Smooth muscle cell (in vitro differentiated cells): Measurements from ENCODE around the gene KLHL30. TPM values are rescaled to one million over a fixed set of nuclear protein-coding genes. Genes with fewer than 3 reads are reported as not detected.

Experiments used
- DNase-seq: peaks from one replicate; lab custom pipeline; 2025; ENCODE audit not compliant: unreplicated experiment; lab: John Stamatoyannopoulos, UW
- H2AFZ ChIP-seq: fragments of 200-600 bp; sonication (generic); 2 replicates; pipeline ENCODE4 v1.6.0; 2016; ENCODE audit warnings: antibody characterized with exemption, low read depth, mild to moderate bottlenecking
- H3F3A ChIP-seq: fragments of 200-600 bp; sonication (generic); 2 replicates; pipeline ENCODE4 v1.6.0; 2017; ENCODE audit warnings: antibody characterized with exemption, low read depth
- H3K27ac ChIP-seq: fragments of 200-600 bp; sonication (generic); 2 replicates; pipeline ENCODE4 v1.5.1; 2016; ENCODE audit warnings: low read depth, mild to moderate bottlenecking
- H3K27me3 ChIP-seq: fragments of 200-600 bp; sonication (generic); 2 replicates; pipeline ENCODE4 v1.6.1; 2016; ENCODE audit warnings: low read depth, mild to moderate bottlenecking
- H3K36me3 ChIP-seq: fragments of 200-600 bp; sonication (generic); 2 replicates; pipeline ENCODE4 v1.5.1; 2016; ENCODE audit warnings: low read depth
- H3K4me1 ChIP-seq: fragments of 200-600 bp; sonication (generic); 2 replicates; pipeline ENCODE4 v1.5.1; 2016; ENCODE audit warnings: low read depth
- H3K4me2 ChIP-seq: fragments of 200-600 bp; sonication (generic); 2 replicates; pipeline ENCODE4 v1.6.0; 2016; ENCODE audit warnings: mild to moderate bottlenecking
- H3K4me3 ChIP-seq: fragments of 200-600 bp; sonication (generic); 2 replicates; pipeline ENCODE4 v1.5.1; 2016; ENCODE audit warnings: mild to moderate bottlenecking
- H3K79me2 ChIP-seq: fragments of 200-600 bp; sonication (generic); 2 replicates; pipeline ENCODE4 v1.6.0; 2016; ENCODE audit warnings: low read depth, mild to moderate bottlenecking
- H3K9ac ChIP-seq: fragments of 200-600 bp; sonication (generic); 2 replicates; pipeline ENCODE4 v1.6.0; 2016; ENCODE audit warnings: low read depth
- H3K9me3 ChIP-seq: fragments of 200-600 bp; sonication (generic); replicated peaks from 2 replicates; pipeline ENCODE4 v1.5.1; 2016; ENCODE audit warnings: low read depth
- H4K20me1 ChIP-seq: fragments of 200-600 bp; sonication (generic); 2 replicates; pipeline ENCODE4 v1.6.0; 2016; ENCODE audit warnings: low read depth
- WGBS: methylation state at CpG from one replicate; pipeline ENCODE4 v1.1.7; 2016; ENCODE audit warnings: low lambda C conversion rate; 5-methylcytosine and 5-hydroxymethylcytosine counted together
- polyA plus RNA-seq: library from polyadenylated mRNA; unstranded; fragments of >200 nt; fragmentation: Nextera tagmentation; extraction: Ambion mirVana; gene quantifications from 2 replicates; pipeline ENCODE4 v1.2.1, GENCODE V29; 2016
- total RNA-seq: library from RNA; depleted of rRNA; stranded (reverse); fragments of >200 nt; gene quantifications from 2 replicates; pipeline ENCODE4 v1.2.3, GENCODE V29; 2014
- TF ChIP-seq, protein P1 (sequence below): fragments of 200-600 bp; sonication (generic); IDR thresholded peaks from 2 replicates; pipeline ENCODE4 v1.5.1; 2017; ENCODE audit warnings: borderline replicate concordance, mild to moderate bottlenecking, antibody characterized with exemption; ENCODE audit not compliant: insufficient read depth, poor library complexity, severe bottlenecking

KLHL30 gene
- total and polyA plus RNA-seq, 2 experiments from 2014 or later = 0.31 TPM; not detected in 1

DNA sequence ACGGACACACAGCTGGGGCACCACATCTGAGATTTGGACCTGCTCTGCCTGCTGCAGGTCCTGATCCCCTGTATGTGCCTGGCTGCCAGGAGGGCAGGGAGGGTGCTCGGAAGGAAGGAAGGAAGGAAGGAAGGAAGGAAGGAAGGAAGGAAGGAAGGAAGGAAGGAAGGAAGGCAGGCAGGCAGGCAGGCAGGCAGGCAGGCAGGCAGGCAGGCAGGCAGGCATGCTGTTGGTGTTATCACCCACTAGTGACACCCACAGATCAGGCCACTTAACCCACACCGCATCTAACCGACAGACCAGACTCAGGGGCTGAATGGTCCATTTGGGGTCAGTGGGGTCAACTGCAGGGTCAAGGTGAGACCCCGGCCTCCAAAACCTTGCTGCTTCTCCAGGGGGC lies 5.8 kb downstream of the KLHL30 start:
- Histone ChIP-seq H3K27ac (no peak overlapping the region), H3K9me3 (no peaks in the 10 kb centered on the region), H3K4me3 (no peak overlapping the region), H3K4me2 (no peak overlapping the region), H3K27me3 (no peaks in the 10 kb centered on the region), H3K79me2 (no peaks in the 10 kb centered on the region), H4K20me1 (no peaks in the 10 kb centered on the region), H2AFZ (no peak overlapping the region), H3K9ac (no peak overlapping the region), H3K36me3 (no peaks in the 10 kb centered on the region), H3F3A (no peaks in the 10 kb centered on the region), H3K4me1 (peaks cover 5% of the 10 kb centered on the region)
- DNase-seq = no peak
- 87% methylated on average over 5 of the region's 5 CpGs for WGBS
- TF ChIP-seq, protein P1, sequence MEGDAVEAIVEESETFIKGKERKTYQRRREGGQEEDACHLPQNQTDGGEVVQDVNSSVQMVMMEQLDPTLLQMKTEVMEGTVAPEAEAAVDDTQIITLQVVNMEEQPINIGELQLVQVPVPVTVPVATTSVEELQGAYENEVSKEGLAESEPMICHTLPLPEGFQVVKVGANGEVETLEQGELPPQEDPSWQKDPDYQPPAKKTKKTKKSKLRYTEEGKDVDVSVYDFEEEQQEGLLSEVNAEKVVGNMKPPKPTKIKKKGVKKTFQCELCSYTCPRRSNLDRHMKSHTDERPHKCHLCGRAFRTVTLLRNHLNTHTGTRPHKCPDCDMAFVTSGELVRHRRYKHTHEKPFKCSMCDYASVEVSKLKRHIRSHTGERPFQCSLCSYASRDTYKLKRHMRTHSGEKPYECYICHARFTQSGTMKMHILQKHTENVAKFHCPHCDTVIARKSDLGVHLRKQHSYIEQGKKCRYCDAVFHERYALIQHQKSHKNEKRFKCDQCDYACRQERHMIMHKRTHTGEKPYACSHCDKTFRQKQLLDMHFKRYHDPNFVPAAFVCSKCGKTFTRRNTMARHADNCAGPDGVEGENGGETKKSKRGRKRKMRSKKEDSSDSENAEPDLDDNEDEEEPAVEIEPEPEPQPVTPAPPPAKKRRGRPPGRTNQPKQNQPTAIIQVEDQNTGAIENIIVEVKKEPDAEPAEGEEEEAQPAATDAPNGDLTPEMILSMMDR = no peak

DNA sequence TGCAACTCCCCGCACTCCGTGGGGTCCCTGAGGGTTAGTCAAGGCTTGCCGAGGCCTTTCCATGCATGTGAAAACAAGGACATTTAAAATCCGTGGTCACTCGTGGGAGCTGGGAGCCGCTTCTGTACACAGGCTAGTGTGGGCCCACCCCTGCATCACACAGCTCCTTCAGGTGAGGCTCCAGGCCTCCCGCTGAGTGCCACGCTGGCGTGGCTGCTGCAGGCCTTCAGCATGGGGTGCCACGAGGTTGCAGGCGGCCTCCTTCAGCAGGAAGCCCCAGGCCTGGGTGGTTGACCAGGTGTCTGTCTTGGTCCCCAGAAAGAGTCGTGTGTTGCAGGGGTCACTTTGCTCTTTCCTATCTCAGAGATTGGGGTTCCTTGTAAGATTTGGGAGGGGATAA lies 6.6 kb downstream of the KLHL30 start:
- Histone ChIP-seq H3K9me3 (no peaks in the 10 kb centered on the region), H3K4me1 (peaks cover 5% of the 10 kb centered on the region), H3K36me3 (no peaks in the 10 kb centered on the region), H3K79me2 (no peaks in the 10 kb centered on the region), H3K9ac (no peak overlapping the region), H3F3A (no peaks in the 10 kb centered on the region), H3K27ac (no peak overlapping the region), H2AFZ (no peak overlapping the region), H3K4me2 (no peak overlapping the region), H3K27me3 (no peaks in the 10 kb centered on the region), H3K4me3 (no peak overlapping the region), H4K20me1 (no peaks in the 10 kb centered on the region)
- no peak for DNase-seq
- 94% methylated on average over 12 of the region's 12 CpGs for WGBS
- TF ChIP-seq, protein P1 = no peak

DNA sequence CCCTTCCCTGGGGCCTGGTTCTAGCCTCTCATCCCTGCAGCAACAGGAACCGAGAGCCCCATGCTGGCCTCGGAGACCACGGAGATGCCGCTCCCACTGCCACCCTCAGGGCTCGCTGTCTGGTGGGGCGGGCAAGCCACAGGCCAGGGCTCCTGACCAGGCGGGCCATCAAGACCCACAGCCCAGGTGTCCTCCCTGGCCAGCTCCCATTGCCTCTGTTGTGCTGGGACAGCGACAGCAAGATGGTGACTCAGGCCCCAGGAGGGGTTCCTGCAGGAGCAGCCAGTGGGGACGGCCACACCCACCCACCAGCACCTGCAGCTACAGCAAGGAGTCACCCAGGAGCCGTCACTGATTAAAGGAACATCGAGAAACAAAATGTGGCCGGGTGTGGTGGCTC lies 7.4 kb downstream of the KLHL30 start:
- no peak overlapping the region for H3K4me2 ChIP-seq
- H3K9me3 ChIP-seq = no peaks in the 10 kb centered on the region
- no peak for DNase-seq
- TF ChIP-seq, protein P1 = no peak
- no peak overlapping the region for H2AFZ ChIP-seq
- no peaks in the 10 kb centered on the region for H3F3A ChIP-seq
- 90% methylated on average over 12 of the region's 12 CpGs for WGBS
- no peak overlapping the region for H3K4me3 ChIP-seq
- H3K4me1 ChIP-seq = peaks cover 5% of the 10 kb centered on the region
- H4K20me1 ChIP-seq = no peaks in the 10 kb centered on the region
- no peaks in the 10 kb centered on the region for H3K79me2 ChIP-seq
- H3K36me3 ChIP-seq = no peaks in the 10 kb centered on the region
- H3K27me3 ChIP-seq = no peaks in the 10 kb centered on the region
- H3K9ac ChIP-seq = no peak overlapping the region
- no peak overlapping the region for H3K27ac ChIP-seq

DNA sequence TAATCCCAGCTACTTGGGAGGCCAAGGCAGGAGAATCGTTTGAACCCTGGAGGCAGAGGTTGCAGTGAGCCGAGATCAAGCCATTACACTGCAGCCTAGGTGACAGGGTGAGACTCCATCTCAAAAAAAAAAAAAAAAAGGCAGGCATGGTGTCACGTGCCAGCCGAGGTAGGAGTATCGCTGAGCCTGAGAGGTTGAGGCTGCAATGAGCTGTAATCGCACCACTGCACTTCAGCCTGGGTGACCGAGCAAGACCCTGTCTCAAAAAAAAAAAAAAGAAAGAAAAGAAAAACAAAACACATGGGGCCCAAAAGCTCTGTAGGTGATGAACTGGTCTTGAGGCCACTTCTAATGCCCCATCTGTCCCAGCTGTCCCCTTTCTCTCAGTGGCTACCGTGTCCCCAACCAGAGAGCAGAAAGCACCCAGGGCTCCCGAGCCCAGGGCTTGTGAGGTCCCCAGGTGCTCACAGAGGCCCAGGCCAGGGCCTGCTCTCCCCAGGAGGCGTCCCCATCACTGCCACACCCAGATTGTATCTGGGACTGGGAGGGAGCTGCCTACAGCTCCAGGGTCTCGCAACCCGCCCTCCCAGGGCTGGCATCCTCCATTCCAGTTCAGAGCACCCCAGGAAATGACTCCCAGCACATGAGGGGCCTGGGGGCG lies 8.5 kb downstream of the KLHL30 start:
- WGBS = 94% methylated on average over 13 of the region's 13 CpGs
- H3F3A ChIP-seq = no peaks in the 10 kb centered on the region
- no peak for DNase-seq

More for the DNA sequence above, 8.5 kb downstream of the KLHL30 start:
- H2AFZ ChIP-seq = no peak overlapping the region
- no peaks in the 10 kb centered on the region for H3K9me3 ChIP-seq
- no peaks in the 10 kb centered on the region for H3K36me3 ChIP-seq
- no peak overlapping the region for H3K9ac ChIP-seq
- H3K27ac ChIP-seq = no peak overlapping the region
- no peak overlapping the region for H3K4me2 ChIP-seq
- H4K20me1 ChIP-seq = no peaks in the 10 kb centered on the region
- no peaks in the 10 kb centered on the region for H3K79me2 ChIP-seq
- H3K4me1 ChIP-seq = peaks cover 5% of the 10 kb centered on the region
- no peak overlapping the region for H3K4me3 ChIP-seq
- TF ChIP-seq, protein P1 = no peak
- H3K27me3 ChIP-seq = no peaks in the 10 kb centered on the region
